AG09319 (cell line): ENCODE data around the gene SINHCAF.
"Not testable (repeated sequence)": the region's sequence is repeated elsewhere in the genome, so short reads cannot be mapped to it uniquely, and the experiment has no call there.

ENCODE experiments used
- DNase-seq: peaks from one replicate; pipeline ENCODE4 v3.0.0-alpha.2; 2010; ENCODE audit warnings: low read depth; ENCODE audit errors: extremely low read depth
- TF ChIP-seq, protein P1 (sequence below): IDR thresholded peaks from 2 replicates; pipeline ENCODE4 v1.5.1; 2011; ENCODE audit warnings: low read depth, mild to moderate bottlenecking, inconsistent platforms, low read length, moderate library complexity

The SINHCAF gene

DNA sequence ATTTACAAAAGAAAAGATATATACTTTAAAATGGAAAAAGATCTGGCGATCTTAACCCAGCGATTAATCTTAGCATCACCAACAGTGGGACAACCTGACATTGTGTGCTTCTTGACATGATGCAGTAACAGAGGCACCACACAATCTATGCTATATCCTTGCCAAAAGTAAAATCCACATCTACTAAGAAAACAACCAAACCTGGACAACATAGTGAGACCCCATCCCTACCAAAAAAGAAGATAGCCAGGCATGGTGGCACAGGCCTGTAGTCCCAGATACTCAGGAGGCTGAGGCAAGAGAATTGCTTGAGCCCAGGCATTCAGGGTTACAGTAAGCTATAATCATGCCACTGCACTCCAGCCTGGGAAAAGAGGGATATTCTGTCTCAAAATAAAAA is 50.5 kb downstream of the SINHCAF start:
- DNase-seq: no peak
- TF ChIP-seq, protein P1, sequence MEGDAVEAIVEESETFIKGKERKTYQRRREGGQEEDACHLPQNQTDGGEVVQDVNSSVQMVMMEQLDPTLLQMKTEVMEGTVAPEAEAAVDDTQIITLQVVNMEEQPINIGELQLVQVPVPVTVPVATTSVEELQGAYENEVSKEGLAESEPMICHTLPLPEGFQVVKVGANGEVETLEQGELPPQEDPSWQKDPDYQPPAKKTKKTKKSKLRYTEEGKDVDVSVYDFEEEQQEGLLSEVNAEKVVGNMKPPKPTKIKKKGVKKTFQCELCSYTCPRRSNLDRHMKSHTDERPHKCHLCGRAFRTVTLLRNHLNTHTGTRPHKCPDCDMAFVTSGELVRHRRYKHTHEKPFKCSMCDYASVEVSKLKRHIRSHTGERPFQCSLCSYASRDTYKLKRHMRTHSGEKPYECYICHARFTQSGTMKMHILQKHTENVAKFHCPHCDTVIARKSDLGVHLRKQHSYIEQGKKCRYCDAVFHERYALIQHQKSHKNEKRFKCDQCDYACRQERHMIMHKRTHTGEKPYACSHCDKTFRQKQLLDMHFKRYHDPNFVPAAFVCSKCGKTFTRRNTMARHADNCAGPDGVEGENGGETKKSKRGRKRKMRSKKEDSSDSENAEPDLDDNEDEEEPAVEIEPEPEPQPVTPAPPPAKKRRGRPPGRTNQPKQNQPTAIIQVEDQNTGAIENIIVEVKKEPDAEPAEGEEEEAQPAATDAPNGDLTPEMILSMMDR: no peak

DNA sequence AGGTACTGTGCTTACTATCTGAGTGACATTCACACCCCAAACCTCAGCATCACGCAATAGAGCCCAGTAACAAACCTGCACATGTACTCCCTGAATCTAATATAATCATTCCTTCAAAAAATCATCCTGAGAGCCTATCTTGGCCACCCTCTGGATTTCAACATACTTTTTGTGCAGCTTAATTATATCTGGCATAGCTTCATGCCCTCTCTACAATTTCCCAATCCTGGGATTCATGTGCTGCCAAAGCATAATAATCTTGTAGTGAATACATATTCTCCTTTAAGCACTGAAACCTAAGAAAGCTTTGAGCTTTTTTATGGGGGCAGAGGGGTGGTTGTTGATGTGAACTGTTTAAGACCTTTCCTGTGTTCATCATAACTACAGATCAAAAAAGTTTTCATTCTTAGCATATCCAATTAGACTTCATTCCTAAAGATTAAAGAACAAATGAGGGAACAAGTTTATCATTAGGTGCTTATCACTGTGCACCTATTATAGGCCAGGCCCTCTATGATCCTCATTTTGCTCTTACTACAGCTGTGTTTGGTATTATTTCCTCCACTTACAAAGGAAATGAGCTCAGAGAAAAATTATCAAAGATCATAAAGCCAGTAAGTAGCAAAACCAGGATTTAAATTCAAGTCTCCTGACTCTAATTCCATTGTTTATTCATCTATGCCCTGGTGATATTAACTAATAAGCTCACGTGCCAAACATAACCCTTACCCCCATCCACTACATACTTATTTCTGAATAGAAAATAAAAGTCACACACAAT is 51.2 kb downstream of the SINHCAF start:
- TF ChIP-seq, protein P1: no peak
- no peak for DNase-seq

GRCh38 chr12:31273794-31274193 is 52.2 kb downstream of the SINHCAF start:
- DNase-seq: not testable (repeated sequence)

GRCh38 chr12:31272607-31273225 is 53.2 kb downstream of the SINHCAF start:
- TF ChIP-seq, protein P1: no peak
- DNase-seq: no peak

DNA sequence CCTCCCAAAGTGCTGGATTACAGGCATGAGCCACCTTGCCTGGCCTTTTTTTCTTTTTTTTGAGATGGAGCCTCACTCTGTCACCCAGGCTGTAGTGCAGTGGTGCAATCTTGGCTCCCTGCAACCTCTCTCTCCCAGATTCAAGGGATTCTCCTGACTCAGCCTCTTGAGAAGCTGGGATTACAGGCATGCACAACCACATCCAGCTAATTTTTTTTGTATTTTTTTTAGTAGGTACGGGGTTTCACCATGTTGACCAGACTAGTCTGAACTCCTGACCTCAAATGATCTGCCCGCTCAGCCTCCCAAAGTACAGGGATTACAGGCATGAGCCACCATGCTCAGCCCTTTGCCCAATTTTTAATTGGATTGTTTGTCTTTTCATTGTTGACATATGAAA is 58.0 kb downstream of the SINHCAF start:
- TF ChIP-seq, protein P1: no peak
- DNase-seq: no peak

- TF ChIP-seq, protein P1: no peak
- DNase-seq: no peak
Observed at GRCh38 chr12:31265722-31266121, 60.2 kb downstream of the SINHCAF start.

- TF ChIP-seq, protein P1: no peak
- no peak for DNase-seq
Observed at GRCh38 chr12:31263661-31264060, 62.3 kb downstream of the SINHCAF start.

DNA sequence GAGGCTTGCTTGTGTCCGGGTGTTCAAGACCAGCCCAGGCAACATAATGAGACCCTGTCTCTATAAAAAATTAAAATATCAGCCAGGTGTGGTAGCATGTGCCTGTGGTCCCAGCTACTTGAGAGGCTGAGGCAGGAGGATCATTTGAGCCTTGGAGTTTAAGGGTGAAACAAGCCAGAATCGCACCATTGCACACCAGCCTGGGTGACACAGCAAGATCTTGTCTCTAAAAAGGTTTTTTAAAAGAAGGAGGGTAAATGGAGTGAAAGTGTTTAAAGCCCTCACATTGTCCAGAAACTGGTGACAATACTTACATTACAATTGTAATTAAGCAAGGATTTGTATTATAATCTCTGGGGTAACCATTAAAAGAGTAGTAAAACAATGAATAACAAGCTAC is 64.2 kb downstream of the SINHCAF start:
- TF ChIP-seq, protein P1: no peak
- DNase-seq: no peak
